Mesendoderm (in vitro differentiated cells): ENCODE results near the gene MLEC.
"Not testable (repeated sequence)": the region's sequence is repeated elsewhere in the genome, so short reads cannot be mapped to it uniquely, and the experiment has no call there.

Source experiments
- DNase-seq: peaks from one replicate; pipeline ENCODE4 v3.0.0; 2013
- H2AK5ac ChIP-seq: 2 replicates; pipeline ENCODE4 v1.6.1; 2013; ENCODE audit warnings: low read length, inconsistent platforms
- H2BK120ac ChIP-seq: 2 replicates; pipeline ENCODE4 v1.6.1; 2013; ENCODE audit warnings: low read depth, mild to moderate bottlenecking, low read length, moderate library complexity, mixed read lengths
- H2BK15ac ChIP-seq: replicated peaks from 2 replicates; pipeline ENCODE4 v1.6.1; 2013; ENCODE audit warnings: low read depth, mild to moderate bottlenecking, moderate library complexity
- H2BK5ac ChIP-seq: 2 replicates; pipeline ENCODE4 v1.6.1; 2013; ENCODE audit warnings: low read length, inconsistent platforms
- H3K18ac ChIP-seq: 2 replicates; pipeline ENCODE4 v1.6.1; 2013; ENCODE audit warnings: mild to moderate bottlenecking, low read length, mixed read lengths
- H3K23ac ChIP-seq: one replicate; pipeline ENCODE4 v1.6.1; 2013; ENCODE audit warnings: low read length
- H3K27ac ChIP-seq: 2 replicates; pipeline ENCODE4 v1.5.1; 2013; ENCODE audit warnings: low read depth, mild to moderate bottlenecking, inconsistent platforms, low read length, moderate library complexity
- H3K27me3 ChIP-seq: 2 replicates; pipeline ENCODE4 v1.6.1; 2013; ENCODE audit warnings: low read length, control low read depth, mild to moderate bottlenecking, inconsistent platforms; ENCODE audit not compliant: insufficient read depth, poor library complexity
- H3K36me3 ChIP-seq: 2 replicates; pipeline ENCODE4 v1.6.1; 2013; ENCODE audit warnings: low read length, inconsistent platforms; ENCODE audit not compliant: control insufficient read depth, insufficient read depth
- H3K4ac ChIP-seq: one replicate; pipeline ENCODE4 v1.6.1; 2013; ENCODE audit warnings: low read depth, mild to moderate bottlenecking, low read length, moderate library complexity
- H3K4me1 ChIP-seq: 2 replicates; pipeline ENCODE4 v1.6.1; 2013; ENCODE audit warnings: low read depth, low read length, inconsistent platforms; ENCODE audit not compliant: control insufficient read depth
- H3K4me2 ChIP-seq: 2 replicates; pipeline ENCODE4 v1.6.1; 2013; ENCODE audit warnings: low read length
- H3K4me3 ChIP-seq: 2 replicates; pipeline ENCODE4 v1.5.1; 2013; ENCODE audit warnings: mild to moderate bottlenecking, low read length
- H3K56ac ChIP-seq: one replicate; pipeline ENCODE4 v1.6.1; 2013; ENCODE audit warnings: low read length
- H3K79me1 ChIP-seq: 2 replicates; pipeline ENCODE4 v1.6.1; 2013; ENCODE audit warnings: low read length, inconsistent platforms
- H3K79me2 ChIP-seq: 2 replicates; pipeline ENCODE4 v1.6.1; 2013; ENCODE audit warnings: mild to moderate bottlenecking, low read length; ENCODE audit not compliant: control insufficient read depth, insufficient read depth
- H3K9ac ChIP-seq: 2 replicates; pipeline ENCODE4 v1.6.1; 2013; ENCODE audit warnings: low read length, inconsistent platforms
- H4K5ac ChIP-seq: one replicate; pipeline ENCODE4 v1.6.1; 2013; ENCODE audit warnings: low read length
- H4K8ac ChIP-seq: one replicate; pipeline ENCODE4 v1.6.1; 2013; ENCODE audit warnings: low read depth, mild to moderate bottlenecking, control low read depth, low read length, moderate library complexity
- WGBS: extraction: QIAGEN DNeasy Blood & Tissue Kit; methylation state at CpG from one replicate; pipeline ENCODE4 v1.1.7; 2013; ENCODE audit warnings: low lambda C conversion rate, missing lambda C conversion rate; ENCODE audit not compliant: insufficient coverage; ENCODE audit errors: extremely low coverage; 5-methylcytosine and 5-hydroxymethylcytosine counted together

MLEC gene

GRCh38 chr12:120725151-120725658, 38.3 kb downstream of the MLEC start:
- peaks cover 11% of the 10 kb centered on the region for H3K36me3 ChIP-seq
- H3K4me2 ChIP-seq = peak overlapping the region; percentile 49
- H2BK120ac ChIP-seq = no peak overlapping the region
- H4K8ac ChIP-seq = no peak overlapping the region
- H3K4ac ChIP-seq = no peak overlapping the region
- DNase-seq = peak; percentile 11
- peak overlapping the region; percentile 43 for H3K9ac ChIP-seq
- H3K27me3 ChIP-seq = no peaks in the 10 kb centered on the region
- no peaks in the 10 kb centered on the region for H3K79me1 ChIP-seq
- no peak overlapping the region for H2BK5ac ChIP-seq
- no peak overlapping the region for H3K27ac ChIP-seq
- H3K18ac ChIP-seq = no peak overlapping the region
- no peak overlapping the region for H2BK15ac ChIP-seq
- no peaks in the 10 kb centered on the region for H3K79me2 ChIP-seq
- no CpG with 5 or more reads among the region's 14 CpGs for WGBS
- H2AK5ac ChIP-seq = no peak overlapping the region
- no peak overlapping the region for H4K5ac ChIP-seq
- no peak overlapping the region for H3K23ac ChIP-seq
- peak overlapping the region; percentile 71 for H3K56ac ChIP-seq
- H3K4me1 ChIP-seq = no peaks in the 10 kb centered on the region
- H3K4me3 ChIP-seq = peak overlapping the region; percentile 14

GRCh38 chr12:120725659-120726509, 38.9 kb downstream of the MLEC start, which contains the start of gene ACADS:
Gene ACADS, plus strand, starts transcription at chr12:120725826. Its CDS starts 60 bp downstream, at chr12:120725886.
- Histone ChIP-seq H3K23ac (no peak within 1 kb of the TSS), H3K36me3 (peaks cover 10% of the 10 kb centered on the region), H3K4ac (peak within 1 kb of the TSS; percentile 57), H2AK5ac (no peak within 1 kb of the TSS), H3K9ac (peak within 1 kb of the TSS; percentile 82), H3K27me3 (no peaks in the 10 kb centered on the region), H2BK15ac (no peak within 1 kb of the TSS), H3K4me1 (no peaks in the 10 kb centered on the region), H3K4me3 (peak within 1 kb of the TSS; percentile 51), H3K56ac (peak within 1 kb of the TSS; percentile 86), H3K27ac (no peak within 1 kb of the TSS), H4K8ac (no peak within 1 kb of the TSS), H3K79me1 (no peaks in the 10 kb centered on the region), H3K4me2 (peak within 1 kb of the TSS; percentile 56), H2BK5ac (no peak within 1 kb of the TSS), H2BK120ac (no peak within 1 kb of the TSS), H3K79me2 (no peaks in the 10 kb centered on the region), H4K5ac (peak within 1 kb of the TSS; percentile 95), H3K18ac (peak within 1 kb of the TSS; percentile 76)
- no CpG with 5 or more reads among the region's 66 CpGs for WGBS
- peak; percentile 92 for DNase-seq

GRCh38 chr12:120726510-120726793, 39.5 kb downstream of the MLEC start:
- H3K4ac ChIP-seq = no peak overlapping the region
- H2BK15ac ChIP-seq = no peak overlapping the region
- no peak for DNase-seq
- no peak overlapping the region for H3K4me3 ChIP-seq
- no peak overlapping the region for H2BK5ac ChIP-seq
- H2AK5ac ChIP-seq = no peak overlapping the region
- H3K27me3 ChIP-seq = no peaks in the 10 kb centered on the region
- H3K23ac ChIP-seq = no peak overlapping the region
- H2BK120ac ChIP-seq = no peak overlapping the region
- peaks cover 6% of the 10 kb centered on the region for H3K36me3 ChIP-seq
- H3K4me2 ChIP-seq = no peak overlapping the region
- H4K8ac ChIP-seq = no peak overlapping the region
- no peak overlapping the region for H3K27ac ChIP-seq
- H3K18ac ChIP-seq = no peak overlapping the region
- H3K9ac ChIP-seq = peak overlapping the region; percentile 82
- no peaks in the 10 kb centered on the region for H3K4me1 ChIP-seq
- no peaks in the 10 kb centered on the region for H3K79me2 ChIP-seq
- no peaks in the 10 kb centered on the region for H3K79me1 ChIP-seq
- peak overlapping the region; percentile 95 for H4K5ac ChIP-seq
- no CpG with 5 or more reads among the region's 9 CpGs for whole genome bisulfite sequencing
- H3K56ac ChIP-seq = peak overlapping the region; percentile 86

GRCh38 chr12:120726961-120727360, 40.0 kb downstream of the MLEC start:
- Histone ChIP-seq H3K4me3 (no peak overlapping the region), H4K8ac (no peak overlapping the region), H4K5ac (no peak overlapping the region)

GRCh38 chr12:120732198-120732597, 45.2 kb downstream of the MLEC start:
- not testable (repeated sequence) for H3K18ac ChIP-seq, DNase-seq, H2BK5ac ChIP-seq, H2BK120ac ChIP-seq, H4K5ac ChIP-seq, H3K23ac ChIP-seq, H3K79me2 ChIP-seq, H3K56ac ChIP-seq, H3K27ac ChIP-seq, H4K8ac ChIP-seq, H3K4me3 ChIP-seq, H2AK5ac ChIP-seq, H2BK15ac ChIP-seq, H3K79me1 ChIP-seq, H3K4ac ChIP-seq, H3K27me3 ChIP-seq, H3K9ac ChIP-seq, H3K4me1 ChIP-seq, H3K4me2 ChIP-seq, H3K36me3 ChIP-seq
- WGBS = no CpG with 5 or more reads among the region's 35 CpGs

More at GRCh38 chr12:120726961-120727360, 40.0 kb downstream of the MLEC start:
- Histone ChIP-seq H2BK15ac (no peak overlapping the region), H3K4me2 (no peak overlapping the region), H3K36me3 (peaks cover 3% of the 10 kb centered on the region), H3K79me1 (no peaks in the 10 kb centered on the region), H3K27ac (no peak overlapping the region), H2BK5ac (no peak overlapping the region), H3K79me2 (no peaks in the 10 kb centered on the region), H3K18ac (no peak overlapping the region), H3K4ac (no peak overlapping the region), H3K27me3 (no peaks in the 10 kb centered on the region), H3K56ac (no peak overlapping the region), H2BK120ac (no peak overlapping the region), H3K23ac (no peak overlapping the region), H3K9ac (no peak overlapping the region), H3K4me1 (no peaks in the 10 kb centered on the region), H2AK5ac (no peak overlapping the region)
- no CpG with 5 or more reads among the region's 9 CpGs for WGBS
- no peak for DNase-seq
